IPS-NIHi7 (cell line): ENCODE measurements around the gene TANC1.
A peak's percentile ranks its signal among the peaks of the same experiment; 100 is the strongest.

Experiments
- DNase-seq: peaks from one replicate; pipeline ENCODE4 v3.0.0; 2012; ENCODE audit warnings: mixed read lengths; ENCODE audit errors: extremely low spot score

Gene TANC1

DNA sequence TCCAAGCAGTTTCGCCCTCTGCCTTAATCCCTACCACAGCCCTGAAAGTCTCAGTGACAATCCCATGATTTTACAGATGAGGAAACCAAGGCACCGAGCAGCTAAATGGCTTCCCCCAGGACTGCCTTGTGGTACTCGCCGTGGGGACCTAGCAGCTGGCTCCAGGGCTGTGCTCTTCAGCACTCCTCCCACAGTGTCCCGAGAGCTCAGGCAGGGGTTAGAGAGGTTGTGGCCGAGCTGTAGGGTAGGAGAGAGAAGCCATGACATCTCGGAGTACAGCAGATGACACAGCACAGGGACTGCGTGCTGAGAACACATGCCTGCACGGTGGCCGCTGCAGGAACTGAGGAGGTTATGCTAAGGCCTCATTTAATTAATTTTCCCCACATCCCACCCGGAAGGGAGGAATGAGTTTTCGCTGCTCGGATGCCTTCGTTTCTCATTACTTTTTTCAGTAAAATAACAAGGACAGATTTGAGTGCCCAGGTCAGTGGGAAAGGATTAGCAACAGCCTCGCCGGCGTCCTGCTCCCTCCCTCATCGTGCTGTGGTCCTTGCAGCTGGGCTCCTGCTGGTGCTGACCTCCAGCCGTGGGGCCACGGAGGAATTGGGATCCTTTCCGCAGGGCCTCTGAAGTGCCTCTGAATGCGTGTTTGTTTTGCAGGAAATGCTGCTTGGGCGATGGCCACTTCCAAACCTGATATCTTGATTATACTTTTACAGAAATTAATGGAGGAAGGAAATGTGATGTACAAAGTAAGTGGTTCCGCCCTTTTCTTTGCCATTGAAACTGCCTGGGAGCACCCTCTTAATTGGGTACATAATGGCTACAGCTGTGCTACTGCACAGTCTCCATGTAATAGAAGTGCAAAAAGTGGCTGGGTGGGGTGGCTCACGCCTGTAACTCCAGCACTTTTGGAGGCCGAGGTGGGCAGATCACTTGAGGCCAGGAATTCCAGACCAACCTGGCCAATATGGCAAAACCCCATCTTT is 256.9 kb downstream of the TANC1 start:
- DNase-seq, result no peak

GRCh38 chr2:159226059-159226461 is 257.6 kb downstream of the TANC1 start:
- no peak for DNase-seq

DNA sequence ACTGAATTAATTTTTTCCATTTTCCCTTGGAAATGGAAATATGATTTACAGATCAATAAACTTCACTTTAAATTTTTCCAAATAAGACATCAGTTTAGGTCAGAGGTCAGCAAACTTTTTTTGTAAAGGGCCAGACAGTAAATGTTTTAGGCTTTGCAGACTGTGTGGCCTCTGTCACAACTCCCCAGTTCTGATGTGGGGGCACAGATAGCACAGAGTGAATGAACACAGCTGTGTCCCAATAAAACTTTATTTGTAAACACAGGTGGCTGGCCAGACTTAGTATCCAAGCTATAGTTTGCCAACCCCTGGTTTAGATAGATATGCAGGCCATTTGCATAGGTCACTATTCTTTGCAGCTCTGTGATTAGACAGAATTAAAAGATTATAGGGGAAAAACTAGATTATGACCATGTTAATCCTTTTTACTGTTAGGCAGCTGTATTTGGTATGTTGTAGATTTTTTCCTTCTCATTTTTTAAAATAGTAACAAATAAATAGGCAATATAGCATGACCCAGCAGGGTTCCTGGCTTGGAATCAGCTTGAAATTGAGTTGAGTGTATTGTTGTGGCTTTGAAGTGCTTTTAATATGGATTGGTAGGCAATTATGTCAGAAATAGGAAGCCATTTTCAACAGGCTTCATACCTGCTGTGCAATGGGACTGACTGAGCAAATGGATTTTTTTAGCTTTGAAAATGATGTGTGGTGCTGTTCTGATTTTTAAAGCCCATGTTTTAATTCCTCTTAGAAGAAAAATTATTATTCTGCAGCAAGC is 258.4 kb downstream of the TANC1 start:
- no peak for DNase-seq

- no peak for DNase-seq
These were observed 259.0 kb downstream of the TANC1 start for GRCh38 chr2:159227467-159227866.

DNA sequence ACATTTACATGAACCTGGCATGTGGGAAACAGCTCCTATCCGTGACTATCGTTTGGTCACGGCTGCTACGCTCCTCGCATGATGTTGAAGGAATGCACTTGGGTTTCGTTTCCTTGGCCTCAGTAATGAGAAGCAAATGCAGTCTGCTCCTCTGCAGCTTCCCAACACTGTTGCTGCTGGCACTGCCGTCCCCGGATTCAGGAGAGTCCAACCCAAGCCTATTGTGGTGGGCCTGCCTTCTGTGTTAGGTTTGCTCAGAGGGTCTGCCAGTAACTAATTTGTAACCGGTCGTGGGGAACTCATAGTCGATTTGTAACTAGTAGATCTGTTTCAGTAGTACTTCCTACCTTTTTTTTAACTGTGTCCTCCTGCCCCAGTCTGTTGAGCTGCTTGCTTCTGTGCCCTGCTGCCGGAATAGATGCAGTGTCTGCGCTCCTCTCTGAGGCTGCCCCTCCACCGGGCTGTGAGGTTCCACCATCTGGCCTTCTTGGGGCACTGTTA is 259.7 kb downstream of the TANC1 start:
- no peak for DNase-seq

DNA sequence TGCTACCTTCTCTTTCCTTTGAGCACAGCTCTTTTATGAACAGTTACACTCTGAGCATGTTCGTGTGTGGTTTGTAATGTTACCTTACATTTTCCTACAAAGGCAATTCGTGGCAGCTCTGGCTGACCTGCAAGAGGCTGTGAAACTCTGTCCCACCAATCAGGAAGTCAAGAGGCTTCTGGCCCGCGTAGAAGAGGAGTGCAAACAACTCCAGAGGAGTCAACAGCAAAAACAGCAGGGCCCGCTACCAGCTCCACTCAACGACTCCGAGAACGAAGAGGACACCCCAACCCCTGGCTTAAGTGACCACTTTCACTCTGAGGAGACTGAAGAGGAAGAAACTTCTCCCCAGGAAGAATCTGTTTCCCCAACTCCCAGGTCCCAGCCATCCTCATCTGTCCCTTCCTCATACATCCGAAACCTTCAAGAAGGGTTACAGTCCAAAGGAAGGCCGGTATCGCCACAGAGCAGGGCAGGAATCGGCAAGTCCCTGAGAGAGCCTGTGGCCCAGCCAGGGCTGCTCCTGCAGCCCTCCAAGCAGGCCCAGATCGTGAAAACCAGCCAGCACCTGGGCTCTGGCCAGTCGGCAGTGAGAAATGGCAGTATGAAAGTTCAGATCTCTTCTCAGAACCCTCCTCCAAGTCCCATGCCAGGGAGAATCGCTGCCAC is 261.2 kb downstream of the TANC1 start:
- no peak for DNase-seq

DNA sequence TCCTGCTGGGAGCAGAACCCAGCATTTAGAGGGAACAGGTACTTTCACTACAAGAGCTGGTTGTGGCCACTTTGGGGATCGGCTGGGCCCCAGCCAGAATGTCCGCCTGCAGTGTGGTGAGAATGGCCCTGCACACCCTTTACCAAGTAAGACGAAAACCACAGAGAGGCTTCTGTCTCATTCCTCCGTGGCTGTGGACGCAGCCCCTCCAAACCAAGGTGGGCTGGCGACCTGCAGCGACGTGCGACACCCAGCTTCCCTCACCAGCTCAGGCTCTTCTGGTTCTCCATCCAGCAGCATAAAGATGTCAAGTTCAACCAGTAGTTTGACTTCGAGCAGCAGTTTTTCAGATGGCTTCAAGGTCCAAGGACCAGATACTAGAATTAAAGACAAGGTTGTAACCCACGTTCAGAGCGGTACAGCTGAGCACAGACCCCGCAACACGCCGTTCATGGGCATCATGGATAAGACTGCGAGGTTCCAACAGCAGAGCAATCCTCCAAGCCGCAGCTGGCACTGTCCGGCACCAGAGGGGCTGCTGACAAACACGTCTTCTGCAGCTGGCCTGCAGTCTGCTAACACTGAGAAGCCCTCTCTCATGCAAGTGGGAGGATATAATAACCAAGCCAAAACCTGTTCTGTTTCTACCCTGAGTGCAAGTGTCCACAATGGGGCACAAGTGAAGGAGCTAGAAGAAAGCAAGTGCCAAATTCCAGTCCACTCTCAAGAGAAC is 261.9 kb downstream of the TANC1 start:
- no peak for DNase-seq

GRCh38 chr2:159232456-159233170 is 264.2 kb downstream of the TANC1 start:
- DNase-seq, result no peak

GRCh38 chr2:159234868-159235267 is 266.4 kb downstream of the TANC1 start:
- DNase-seq, result no peak

DNA sequence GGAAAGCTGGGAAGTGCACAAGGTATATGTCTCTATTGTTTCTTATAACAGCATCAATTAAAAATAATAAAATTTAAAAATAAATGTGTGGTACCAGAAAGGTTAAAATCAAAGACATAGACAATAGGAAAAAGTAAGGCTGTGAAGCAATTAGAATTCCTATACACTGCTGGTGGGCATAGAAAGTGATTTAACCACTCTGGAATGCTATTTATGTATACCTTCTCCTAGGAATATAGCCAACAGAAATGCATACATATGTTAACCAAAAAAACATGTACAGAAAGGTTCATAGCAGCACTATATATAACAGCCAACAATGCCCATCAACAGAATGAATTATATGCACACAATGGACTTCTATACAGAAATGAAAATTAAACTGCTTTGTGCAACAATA is 275.1 kb downstream of the TANC1 start:
- DNase-seq, result no peak

DNA sequence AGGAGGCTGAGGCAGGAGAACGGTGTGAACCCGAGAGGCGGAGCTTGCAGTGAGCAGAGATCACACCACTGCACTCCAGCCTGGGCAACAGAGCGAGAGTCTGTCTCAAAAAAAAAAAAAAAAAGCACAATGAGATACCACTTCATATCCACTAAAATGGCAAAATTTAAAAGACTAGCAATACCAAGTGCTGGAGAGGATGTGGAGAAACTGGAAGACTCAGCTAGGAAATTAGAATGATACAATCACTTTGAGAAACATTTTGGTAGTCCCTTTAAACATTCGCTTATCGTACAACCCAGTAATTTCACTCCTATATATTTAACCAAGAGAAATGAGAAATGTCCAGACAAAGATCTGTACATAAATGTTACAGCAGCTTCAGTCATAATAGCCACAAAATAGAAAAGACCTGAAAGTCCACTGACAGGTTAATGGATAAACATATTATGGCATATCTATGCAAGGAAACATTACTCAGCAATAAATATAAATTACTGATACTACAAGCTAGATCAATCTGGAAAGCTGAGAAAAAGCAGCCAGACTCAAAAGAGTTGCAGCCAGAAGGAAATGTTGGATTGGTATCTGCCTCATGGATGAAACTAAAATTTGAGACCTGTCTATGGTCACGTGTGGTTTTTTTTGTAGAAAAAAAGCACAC is 278.0 kb downstream of the TANC1 start:
- DNase-seq, result no peak

- DNase-seq, result no peak
These were observed 281.7 kb downstream of the TANC1 start for GRCh38 chr2:159249990-159250715.

- no peak for DNase-seq
These were observed 283.1 kb downstream of the TANC1 start for GRCh38 chr2:159251296-159252173.

DNA sequence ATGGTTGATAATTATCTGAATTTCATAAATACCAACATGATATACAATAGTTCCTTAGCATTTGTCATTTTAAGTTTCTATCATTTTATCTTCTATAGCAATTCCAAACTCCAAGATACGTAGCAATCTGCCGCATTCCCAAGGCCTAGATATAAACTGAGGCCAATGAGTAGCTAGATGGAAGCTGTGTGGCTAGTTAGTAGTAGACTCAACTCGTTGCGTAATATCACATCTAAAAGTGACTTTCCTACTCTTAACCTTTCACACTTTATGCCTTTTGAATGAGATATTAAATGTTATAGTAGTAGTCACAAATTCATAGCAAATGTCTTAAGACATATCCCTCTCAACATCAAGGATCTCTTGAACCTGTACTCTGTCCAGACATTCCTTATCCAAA is 284.5 kb downstream of the TANC1 start:
- no peak for DNase-seq

DNA sequence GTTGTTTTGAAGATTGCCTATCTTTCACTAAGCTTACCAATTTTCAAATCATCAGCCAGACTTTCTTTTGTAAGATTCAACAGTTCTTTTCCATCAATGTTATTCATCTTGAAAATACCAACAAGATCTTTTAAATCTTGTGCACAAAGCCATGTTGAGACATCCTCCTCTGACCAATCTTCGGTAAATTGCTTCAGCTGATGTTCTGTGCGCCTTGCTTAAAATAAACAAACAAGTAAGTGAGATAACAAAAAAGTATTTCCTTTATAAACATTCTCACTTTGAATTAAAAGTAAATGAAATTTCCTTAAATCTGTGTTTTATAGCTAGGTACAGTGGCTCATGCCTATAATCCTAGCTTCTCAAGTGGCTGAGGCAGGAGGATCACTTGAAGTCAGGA is 287.7 kb downstream of the TANC1 start:
- DNase-seq, result no peak

GRCh38 chr2:159262226-159262625 is 293.8 kb downstream of the TANC1 start:
- DNase-seq, result no peak

DNA sequence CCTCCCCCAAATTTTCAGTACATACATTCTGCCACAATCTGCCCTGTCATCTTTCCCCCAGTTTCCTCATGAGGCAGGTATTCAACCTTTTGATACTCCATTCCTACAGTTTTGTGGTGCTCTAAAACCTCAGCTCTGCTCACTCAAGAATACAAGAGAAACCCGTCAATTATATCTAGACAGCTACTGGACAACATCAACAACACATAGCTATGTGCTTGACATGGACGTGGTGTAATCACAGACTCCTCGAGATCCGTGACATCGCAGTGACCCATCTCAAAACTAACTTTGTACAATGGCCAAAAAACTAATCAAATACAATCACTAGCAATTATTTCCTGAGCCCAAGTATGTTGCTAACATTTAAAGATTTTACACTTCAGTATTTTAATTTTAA is 294.5 kb downstream of the TANC1 start:
- no peak for DNase-seq

- DNase-seq, result peak; percentile 10
These were observed 296.7 kb downstream of the TANC1 start for GRCh38 chr2:159265171-159265576.
